Right ventricle myocardium inferior (tissue), 1 donor: Measurements from ENCODE around the gene HOXB8. TPM values are rescaled to one million over a fixed set of nuclear protein-coding genes. Genes with fewer than 3 reads are reported as not detected.
A peak's percentile ranks its signal among the peaks of the same experiment; 100 is the strongest.

Experiments used
- ATAC-seq: fragments of 200-7000 bp; cut with Tn5 transposase; one replicate; pipeline ENCODE4 v1.9.1; 2020; ENCODE audit warnings: mild to moderate bottlenecking, moderate library complexity
- DNase-seq: peaks from one replicate; pipeline ENCODE4 v3.0.0; 2021; ENCODE audit errors: missing footprints
- intact Hi-C: fragments of 100-400 bp; cut with DNase I; formaldehyde crosslinking; loops from one replicate; pipeline ENCODE4 v1.11.0; 2022
- total RNA-seq: library from RNA; stranded (reverse); fragmentation: NEBNext Ultra II Directional; extraction: Animal tissue kit (Norgen Biotek cat#: 25700); gene quantifications from one replicate; pipeline ENCODE4 v1.2.1, GENCODE V29; 2021
- donor health status: DM: no; HTN: yes; CAD: no; lungs with severe emphysema.

HOXB8 gene
- total RNA-seq, 1 donor from 2014 or later, result not detected

DNA sequence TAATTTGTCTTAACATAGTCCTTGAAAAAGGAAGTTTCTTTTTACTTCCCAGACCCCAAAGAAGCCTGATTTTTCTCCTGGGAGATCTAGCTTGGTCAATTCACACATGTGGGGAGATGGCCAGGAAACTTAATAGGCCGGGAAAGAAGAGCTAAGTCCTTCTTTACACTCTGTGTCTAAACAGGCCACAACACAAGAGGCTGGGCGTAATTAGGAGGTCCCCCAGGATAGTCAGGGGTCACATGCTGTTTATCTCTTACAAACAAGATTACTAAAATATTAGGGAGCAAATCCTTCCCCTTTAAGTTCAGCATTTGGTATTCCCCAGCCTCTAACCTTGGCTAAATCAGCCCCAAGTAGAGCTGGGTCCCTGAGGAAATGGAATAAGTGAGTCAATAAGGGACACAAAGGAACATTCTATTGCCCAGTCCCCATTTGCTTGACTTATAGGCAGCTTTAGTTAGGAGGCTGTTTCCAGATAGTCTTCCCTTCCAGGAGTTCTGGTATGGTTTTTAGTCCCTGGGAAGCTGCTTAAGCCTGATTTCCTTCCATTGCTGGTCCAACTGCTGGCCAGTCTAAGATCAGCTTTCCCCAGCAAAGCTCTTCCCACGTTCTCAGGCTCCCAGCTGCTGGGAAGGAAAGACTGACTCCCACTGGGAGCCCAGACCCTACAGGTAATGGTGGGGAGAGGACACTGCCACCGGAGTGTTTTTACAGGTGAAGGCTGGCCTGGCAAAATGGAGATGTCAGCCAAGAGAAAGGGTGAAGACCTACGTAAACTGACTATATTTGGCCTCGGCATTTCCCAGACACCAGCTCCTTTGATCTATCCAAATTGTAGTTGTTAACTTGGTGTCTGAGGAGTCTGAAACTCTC is 25.1 kb upstream of the HOXB8 start:
- DNase-seq (no peak), ATAC-seq (no peak)
- intact Hi-C loops, result no loop called here

DNA sequence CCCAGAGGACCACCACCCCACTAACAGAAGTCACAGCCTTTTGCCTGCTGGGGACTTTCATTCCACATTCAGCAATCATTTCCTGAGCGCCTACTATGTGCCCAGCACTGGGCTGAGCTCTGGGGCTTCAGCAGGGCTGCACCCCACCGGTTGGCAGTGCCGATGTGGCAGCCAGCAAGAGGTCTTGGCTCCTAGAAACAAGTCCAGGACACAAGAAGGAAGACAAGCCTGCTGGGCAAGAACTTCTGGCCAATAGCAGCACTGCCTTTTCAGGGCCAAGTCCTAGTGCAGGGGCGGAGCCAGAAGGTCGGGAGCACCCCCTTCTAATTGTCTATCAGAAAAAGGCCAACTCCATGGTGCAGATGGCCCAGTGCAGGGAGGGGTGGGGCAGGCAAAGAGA is 24.0 kb upstream of the HOXB8 start:
- ATAC-seq, result no peak
- no peak for DNase-seq
- intact Hi-C loops, result no loop called here

DNA sequence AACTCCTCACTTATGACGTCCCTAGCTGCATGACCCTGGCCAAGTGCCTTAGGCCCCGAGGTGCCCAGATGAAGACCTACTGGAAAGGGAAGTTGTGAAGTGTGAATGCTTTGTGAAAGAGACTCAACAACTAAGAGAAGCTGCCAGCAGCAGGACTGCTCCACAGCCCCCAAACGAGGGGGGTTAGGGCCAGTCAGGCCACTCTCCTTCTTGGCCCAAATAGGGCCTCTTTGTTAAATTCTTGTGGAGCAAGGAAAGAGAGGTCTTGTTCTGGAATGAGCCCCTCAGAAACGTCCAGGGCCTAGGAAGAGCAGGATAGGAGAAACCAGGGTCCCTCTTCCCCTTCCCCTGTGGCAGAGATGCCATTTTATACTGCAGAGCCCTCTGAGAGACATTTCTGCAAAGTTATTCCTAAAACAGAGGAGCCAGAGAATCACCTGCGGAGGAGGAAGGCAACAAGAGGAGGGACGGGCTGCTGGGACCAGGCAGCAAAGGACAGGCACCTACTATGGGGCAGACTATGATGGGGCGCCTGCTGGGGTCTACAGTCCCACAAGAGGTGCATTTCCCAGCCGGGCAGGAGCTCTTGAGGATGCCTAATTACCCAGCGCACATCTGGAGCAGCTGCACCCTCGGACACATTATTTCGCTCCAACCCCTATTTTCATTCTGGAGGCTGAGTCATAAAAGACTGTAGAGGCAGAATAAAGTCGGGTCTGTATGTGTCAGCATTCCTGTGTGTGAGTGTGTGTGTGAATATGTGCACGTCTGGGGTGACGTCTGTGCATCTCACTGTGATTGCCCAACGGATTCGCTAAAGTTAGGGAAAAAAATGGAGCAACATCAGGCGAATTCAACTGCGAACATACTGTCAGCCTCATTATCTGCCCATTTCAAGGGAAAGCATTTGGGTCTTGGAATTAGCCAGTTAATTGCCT is 22.5 kb upstream of the HOXB8 start:
- DNase-seq (no peak), ATAC-seq (no peak)
- intact Hi-C loops, result no loop called here

DNA sequence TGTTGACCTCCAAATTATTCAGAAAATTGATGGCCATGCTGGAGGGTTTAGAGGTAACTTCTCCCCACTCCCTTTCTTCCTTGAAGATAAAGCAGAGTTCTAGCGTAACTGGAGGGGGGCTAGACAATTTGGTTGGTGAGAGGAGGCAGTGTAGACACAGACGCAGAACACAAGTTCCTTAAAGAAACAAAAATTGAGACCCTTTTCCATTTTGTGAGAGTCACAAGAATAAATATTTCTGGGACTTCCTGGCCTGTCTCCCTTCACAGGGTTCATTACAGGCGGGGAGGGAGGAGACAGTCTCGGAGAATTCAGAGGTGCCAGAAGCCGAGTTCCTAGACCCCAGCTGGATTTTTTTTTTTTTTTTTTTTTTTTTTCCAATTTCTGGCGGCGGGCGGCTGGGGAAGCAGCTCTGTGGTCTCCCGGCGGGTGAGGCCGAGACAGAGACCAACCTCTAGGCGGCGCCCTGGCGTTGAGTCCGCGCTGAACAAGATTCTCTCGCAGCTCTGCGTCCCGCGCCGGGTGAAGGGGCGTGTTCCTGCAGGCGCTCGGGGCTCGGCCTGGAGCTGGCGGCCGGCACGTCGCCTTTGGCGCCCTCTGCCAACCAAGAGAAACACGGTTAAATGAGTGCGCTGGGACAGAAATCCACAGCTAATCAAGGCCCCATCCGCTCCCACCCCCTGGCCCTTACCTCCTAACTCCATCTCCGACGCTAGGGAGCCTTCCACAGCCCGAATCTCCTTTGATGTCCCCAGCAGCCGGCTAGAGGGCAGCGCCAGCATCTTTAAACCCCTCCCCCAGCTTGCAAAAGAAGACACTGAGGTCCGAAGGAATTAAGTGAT is 21.3 kb upstream of the HOXB8 start:
- no peak for DNase-seq
- ATAC-seq, result peak; percentile 42
- intact Hi-C loops, result no loop called here

DNA sequence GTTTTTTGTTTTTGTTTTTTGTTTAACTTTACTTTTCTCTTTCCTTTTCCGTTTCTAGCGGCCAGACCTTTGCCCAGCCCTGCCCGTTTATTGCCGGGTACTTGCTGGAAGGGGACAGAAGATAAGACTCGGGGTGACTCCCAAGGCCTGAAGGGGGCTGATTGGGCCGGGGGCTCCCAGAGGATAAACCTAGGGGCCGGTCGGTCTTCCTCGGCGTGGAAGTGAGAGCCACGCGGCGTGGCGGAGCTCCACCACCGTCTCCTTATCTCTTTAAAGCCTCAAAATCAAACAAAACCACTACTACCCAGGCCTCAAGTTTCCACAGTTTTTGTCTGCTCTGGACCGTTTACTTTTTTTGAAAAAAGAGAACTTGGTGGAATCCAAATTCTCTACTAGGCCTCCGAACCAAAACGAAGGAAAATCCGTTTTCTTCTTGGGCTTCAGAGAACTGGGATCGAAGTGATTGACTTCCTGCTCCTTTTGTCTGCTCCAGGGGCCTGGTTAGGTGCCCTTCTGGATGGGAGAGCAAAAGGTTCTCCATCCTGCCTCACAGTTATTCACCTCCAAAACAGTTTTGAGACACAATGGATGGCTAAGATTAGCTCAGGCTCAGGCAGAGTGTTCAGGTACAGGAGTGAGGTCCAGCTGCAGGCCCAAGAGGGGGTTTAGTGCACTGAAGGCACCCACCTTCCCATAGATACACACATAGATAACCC is 19.6 kb upstream of the HOXB8 start:
- DNase-seq (no peak), ATAC-seq (no peak)
- intact Hi-C loops, result no loop called here

DNA sequence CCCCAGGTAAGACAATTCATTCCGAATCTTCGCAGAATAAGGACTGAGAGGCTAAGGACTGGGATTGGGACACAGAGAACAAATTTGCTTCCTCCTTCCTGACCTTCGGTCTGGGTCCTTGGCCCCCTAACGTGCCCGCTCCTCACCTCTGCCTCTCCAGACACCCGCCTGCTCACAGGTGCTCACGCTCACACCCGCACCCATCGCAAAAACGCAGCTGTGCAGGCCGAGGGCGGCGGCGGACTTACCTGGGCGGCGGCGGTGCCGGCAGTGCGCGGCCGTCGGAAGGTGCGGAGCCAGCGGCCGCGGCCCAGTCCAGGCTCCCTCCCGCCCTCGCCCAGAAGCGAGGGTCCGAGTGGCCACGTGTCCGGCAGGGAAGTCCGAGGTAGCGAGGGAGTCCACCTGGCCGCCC is 18.2 kb upstream of the HOXB8 start:
- intact Hi-C loops, result no loop called here
- DNase-seq (no peak), ATAC-seq (no peak)

DNA sequence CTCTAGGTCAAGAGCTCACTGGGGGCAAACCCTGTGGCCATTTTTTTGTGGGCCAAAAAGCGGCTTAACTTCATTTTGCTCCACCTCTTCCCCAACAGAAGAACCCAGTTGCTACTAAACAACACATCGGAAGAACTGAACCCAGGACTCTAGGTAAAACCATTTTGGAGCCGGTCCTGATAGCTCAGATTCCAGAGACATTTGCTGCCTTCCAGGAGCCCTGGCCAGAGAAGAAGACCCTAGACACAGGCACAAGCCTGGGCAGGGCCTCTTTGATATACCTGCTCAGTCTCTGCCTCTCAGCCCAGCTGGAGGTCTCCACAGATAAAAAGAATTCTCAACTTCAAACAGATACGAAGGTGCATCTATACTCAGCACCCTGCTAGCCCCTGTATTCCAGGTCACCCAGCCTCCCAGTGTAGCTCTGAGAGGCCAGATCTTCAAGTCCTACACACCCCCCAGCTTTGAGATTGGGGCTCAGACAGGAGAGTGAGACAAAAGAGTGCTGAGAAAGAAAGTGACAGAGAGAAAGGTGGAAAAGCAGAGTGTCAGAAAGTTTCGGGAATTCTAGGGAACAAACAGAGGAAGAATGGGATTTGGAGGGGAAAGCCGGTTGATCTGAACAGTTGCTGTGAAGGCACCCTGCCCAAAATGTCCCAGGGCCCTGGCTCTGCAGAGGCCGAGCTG is 17.6 kb upstream of the HOXB8 start:
- no peak for ATAC-seq
- intact Hi-C loops, result no loop called here
- no peak for DNase-seq

DNA sequence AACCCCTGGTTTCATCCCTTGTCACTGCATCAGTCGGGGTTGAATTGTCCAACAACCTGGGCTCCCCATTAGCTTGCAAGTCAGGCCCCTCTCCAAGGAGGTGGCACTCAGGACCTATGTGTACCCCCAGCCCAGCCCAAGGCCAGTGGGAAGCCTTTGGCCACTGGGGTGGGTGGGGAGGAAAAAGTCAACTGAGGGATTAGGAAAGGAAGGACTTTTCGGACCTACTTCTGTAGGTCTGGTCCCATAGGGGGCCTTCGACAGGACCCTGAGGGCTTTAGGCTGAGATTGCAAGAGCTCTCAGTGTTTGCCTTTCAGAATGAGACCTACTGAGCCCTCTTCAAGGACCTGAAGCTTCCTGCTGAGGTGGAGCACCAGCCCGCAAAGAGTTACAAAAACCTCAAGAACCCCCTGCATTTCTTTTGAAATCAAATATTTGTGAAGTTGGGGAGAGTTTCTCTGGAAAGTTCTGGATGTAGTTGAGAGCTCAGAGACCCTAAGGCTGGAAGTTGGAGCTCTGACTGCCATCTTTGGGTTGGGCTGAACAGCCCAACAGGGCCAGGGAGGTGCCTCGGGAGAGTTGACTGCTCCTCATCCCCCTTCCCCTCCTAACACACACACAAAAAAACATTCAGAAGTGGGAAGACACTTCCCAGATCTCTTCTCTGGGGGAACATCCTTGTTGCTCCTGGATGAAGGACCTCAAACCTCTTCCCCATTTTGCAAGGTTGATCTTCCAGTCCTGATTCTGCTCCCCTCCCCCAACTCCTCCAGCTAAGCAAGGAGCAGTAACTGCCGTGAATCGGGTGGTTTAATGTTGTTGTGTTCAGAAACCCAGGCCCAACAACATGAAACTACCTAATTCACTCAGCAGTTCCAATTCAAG is 16.8 kb upstream of the HOXB8 start:
- DNase-seq (no peak), ATAC-seq (no peak)
- intact Hi-C loops, result no loop called here

DNA sequence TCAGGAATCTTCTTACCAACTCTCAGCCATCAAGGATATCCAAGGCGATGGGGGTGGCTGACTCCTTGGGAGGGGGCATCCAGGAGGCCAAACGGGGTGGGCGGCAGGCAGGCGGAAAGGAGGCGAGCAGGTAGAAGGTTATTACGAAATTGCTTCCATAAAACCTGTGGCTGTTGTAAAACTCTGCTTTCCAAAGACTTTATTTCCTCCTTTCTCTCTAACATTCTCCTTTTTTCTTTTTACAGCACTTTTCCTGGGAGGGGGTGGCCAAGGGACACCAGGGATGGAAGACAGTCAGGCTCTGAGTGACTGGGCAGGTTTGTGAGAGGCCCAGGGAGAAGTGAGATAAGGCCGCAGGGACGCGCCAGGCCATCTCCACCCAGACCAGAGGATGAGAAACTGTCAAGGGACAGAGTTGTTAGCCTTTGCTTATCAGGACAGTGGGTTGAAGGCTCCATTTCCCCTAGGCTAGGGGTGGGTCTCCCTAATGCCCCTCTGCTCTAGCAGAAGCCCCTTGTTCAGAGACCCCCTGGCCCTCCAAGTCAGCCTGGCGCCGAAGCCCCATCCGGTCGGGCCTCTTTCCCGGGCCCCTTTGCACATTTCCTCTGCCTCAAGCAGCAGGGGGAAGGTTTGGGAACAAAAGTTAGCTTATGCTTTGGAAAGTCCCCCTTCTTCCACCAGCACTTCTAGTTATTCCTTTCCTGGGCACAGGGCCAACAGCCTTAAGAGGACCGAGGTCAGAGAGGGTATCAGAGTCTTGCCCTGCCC is 16.0 kb upstream of the HOXB8 start:
- no peak for DNase-seq
- intact Hi-C loops, result no loop called here

DNA sequence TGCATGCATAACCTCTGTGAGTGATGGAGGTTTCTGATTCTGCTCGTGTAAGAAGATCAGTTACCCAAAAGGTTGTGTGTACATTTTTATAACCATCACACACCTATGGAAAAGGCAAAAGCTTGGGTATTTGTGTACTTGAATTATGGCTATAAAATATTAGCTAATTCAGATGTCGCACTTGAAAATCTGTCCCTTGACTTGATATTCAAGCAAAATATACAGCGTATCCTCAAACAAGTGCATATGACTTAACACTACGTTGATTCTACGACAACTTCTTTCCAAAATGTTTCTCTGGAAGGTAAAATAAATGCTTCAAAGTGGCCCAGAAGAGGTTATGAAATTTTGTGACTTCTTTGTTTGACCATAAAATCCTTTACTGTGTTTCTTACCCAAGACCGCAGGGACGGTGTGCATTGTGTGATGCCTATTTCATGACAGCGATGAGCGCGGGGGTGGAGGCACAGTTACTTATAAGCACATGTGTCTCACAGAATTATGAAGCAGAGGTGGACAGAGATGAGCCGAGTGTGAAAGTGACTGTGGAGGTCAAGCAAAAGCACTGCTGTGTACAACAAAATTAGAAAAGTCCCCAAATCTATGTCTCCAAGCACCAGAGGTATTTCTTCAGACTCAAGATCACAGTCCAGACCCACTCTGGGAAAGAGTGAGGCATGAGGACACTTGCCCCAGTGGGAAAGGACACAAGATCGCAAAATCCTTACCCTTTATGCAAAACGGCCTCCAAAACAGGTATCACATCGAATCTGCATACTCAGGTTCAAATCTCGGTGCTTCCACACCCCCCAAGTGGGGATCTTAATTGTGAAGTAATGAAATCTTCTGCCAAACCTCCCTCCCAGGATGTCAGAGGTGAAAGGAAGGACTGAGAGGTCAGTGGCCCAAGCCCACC is 15.2 kb upstream of the HOXB8 start:
- ATAC-seq (no peak), DNase-seq (no peak)
- intact Hi-C loops, result no loop called here

More for the DNA sequence above, 16.0 kb upstream of the HOXB8 start:
- no peak for ATAC-seq

DNA sequence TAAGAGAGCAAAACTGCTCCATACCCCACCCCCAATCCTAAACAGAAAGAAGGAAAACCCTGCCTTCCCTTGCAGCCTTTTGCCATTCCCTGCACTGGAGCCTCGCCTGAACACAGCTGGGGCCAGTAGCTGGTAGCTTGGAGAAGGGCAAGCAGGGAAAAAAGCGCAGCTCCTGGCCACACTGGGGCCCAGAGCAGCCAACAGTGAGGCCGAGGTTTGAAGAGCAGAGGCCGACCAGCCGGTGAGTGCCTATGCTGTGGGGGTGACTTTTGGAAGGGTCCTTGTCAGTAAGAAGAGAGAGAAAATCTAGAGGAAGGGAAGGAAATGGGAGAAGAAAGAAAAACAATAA is 14.3 kb upstream of the HOXB8 start:
- ATAC-seq (no peak), DNase-seq (no peak)
- intact Hi-C loops, result no loop called here

DNA sequence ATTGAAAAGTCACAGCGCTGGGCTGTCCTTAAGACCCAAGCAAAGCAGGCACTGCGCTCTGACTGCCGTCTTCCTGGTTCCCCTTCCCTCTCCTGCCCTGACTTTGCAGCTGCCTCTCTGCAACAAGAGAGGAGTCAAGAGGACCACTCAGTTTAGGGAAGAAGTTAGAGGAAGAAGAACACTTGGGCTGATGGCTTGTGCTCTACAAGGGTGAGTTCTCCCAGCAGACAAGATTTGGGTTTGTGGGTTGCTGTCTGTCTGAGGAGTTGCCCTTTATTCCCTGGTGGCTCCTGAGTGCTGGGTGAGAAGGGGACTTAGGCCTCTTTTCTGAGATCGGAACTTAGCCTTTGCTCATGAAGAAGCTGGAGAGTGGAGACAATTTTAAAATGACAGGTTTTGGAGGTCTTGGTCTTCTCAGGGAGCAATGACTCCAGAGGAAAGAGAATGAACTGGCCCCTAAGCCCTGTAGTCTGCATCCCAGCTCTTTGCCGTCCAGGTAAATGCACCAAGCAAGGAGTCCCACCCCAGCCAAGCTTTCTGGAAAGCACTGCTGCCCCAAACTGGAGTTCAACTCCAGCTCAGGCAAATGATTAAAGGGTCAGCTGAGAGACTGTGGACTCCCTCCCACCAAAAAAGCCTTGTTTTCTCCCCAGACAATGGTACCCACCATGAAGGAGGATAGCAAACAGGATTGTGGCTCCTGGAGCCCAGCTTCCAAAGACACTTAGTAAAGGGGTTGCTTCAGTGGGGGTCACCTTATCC is 13.7 kb upstream of the HOXB8 start:
- ATAC-seq, result no peak
- intact Hi-C loops, result no loop called here

DNA sequence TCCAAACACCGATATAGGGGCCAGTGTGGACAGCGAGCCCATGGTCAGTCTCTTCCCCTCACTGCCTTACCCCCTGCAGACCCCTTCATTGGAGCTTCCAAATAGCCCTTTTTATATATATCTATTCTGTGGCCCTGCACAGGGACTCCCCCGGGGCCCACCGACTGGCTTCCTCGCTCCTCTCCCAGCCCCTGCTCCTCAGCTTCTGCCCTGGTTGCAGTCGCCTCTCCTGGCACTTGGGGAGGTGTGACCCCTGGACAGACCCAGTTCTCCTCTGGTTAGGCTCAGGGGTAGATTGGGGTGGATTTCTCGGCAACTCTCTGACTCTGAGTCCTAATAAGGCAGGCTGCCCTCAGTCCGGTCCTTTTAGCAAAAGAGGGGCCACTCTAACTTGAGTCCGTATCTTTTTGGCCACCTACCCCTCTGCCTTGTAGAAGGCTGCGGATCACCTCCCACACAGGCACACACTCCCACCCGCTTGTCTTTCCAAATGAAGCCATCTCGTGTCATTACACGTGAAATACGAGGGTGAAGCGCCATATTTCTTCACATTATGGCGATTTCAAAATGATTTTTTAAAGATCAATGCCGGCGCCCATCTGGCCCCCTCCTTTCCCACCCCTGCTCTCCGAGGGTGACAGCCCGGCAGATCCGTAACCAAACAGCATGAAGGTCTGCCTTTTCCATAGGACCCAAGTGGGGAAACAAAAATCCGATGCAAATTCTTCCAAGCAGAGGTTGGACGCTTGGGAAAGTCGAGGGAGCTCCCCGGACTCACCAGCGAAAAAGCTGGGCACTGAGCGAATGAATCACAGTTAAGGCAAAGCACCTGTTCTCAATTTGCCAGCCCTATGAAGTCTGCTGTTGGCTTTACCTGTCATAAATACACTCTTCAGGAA is 12.8 kb upstream of the HOXB8 start:
- DNase-seq (no peak), ATAC-seq (no peak)
- intact Hi-C loops, result no loop called here

More for the DNA sequence above, 13.7 kb upstream of the HOXB8 start:
- DNase-seq, result no peak
